ENCODE results near the gene CDK3.

- TF ChIP-seq, protein P1, sequence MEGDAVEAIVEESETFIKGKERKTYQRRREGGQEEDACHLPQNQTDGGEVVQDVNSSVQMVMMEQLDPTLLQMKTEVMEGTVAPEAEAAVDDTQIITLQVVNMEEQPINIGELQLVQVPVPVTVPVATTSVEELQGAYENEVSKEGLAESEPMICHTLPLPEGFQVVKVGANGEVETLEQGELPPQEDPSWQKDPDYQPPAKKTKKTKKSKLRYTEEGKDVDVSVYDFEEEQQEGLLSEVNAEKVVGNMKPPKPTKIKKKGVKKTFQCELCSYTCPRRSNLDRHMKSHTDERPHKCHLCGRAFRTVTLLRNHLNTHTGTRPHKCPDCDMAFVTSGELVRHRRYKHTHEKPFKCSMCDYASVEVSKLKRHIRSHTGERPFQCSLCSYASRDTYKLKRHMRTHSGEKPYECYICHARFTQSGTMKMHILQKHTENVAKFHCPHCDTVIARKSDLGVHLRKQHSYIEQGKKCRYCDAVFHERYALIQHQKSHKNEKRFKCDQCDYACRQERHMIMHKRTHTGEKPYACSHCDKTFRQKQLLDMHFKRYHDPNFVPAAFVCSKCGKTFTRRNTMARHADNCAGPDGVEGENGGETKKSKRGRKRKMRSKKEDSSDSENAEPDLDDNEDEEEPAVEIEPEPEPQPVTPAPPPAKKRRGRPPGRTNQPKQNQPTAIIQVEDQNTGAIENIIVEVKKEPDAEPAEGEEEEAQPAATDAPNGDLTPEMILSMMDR (IDR thresholded peaks at IDR 0.05): no peak
- TF ChIP-seq RAD21 (conservative IDR thresholded peaks at IDR 0.05 in 1 of 2, IDR thresholded peaks at IDR 0.05 in 1 of 2) (no peak), EP300 (IDR thresholded peaks at IDR 0.05) (no peak), POLR2A (IDR thresholded peaks at IDR 0.05; ENCODE audit: low read length) (no peak), ZSCAN20 (CRISPR knock-in tag; IDR thresholded peaks at IDR 0.05) (no peak), JUNB (IDR thresholded peaks at IDR 0.05) (no peak), CBX8 (IDR thresholded peaks at IDR 0.05) (no peak), KDM5A (IDR thresholded peaks at IDR 0.05) (no peak), MAX (IDR thresholded peaks at IDR 0.05) (no peak), NPAS2 (CRISPR knock-in tag; IDR thresholded peaks at IDR 0.05; ENCODE audit: borderline replicate concordance) (no peak), ZC3H11A (IDR thresholded peaks at IDR 0.05) (no peak)
- TF ChIP-seq, protein P2, sequence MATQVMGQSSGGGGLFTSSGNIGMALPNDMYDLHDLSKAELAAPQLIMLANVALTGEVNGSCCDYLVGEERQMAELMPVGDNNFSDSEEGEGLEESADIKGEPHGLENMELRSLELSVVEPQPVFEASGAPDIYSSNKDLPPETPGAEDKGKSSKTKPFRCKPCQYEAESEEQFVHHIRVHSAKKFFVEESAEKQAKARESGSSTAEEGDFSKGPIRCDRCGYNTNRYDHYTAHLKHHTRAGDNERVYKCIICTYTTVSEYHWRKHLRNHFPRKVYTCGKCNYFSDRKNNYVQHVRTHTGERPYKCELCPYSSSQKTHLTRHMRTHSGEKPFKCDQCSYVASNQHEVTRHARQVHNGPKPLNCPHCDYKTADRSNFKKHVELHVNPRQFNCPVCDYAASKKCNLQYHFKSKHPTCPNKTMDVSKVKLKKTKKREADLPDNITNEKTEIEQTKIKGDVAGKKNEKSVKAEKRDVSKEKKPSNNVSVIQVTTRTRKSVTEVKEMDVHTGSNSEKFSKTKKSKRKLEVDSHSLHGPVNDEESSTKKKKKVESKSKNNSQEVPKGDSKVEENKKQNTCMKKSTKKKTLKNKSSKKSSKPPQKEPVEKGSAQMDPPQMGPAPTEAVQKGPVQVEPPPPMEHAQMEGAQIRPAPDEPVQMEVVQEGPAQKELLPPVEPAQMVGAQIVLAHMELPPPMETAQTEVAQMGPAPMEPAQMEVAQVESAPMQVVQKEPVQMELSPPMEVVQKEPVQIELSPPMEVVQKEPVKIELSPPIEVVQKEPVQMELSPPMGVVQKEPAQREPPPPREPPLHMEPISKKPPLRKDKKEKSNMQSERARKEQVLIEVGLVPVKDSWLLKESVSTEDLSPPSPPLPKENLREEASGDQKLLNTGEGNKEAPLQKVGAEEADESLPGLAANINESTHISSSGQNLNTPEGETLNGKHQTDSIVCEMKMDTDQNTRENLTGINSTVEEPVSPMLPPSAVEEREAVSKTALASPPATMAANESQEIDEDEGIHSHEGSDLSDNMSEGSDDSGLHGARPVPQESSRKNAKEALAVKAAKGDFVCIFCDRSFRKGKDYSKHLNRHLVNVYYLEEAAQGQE (IDR thresholded peaks at IDR 0.05): no peak
These were observed 17.1 kb downstream of the CDK3 start for GRCh38 chr17:76017481-76018339.

Data from A549 (cell line).